Gastrocnemius medialis (tissue), 4 donors: ENCODE data around the gene KLRB1.

Experiments
- POLR2A ChIP-seq, 2 donors: fragments of 450-650 bp; IDR thresholded peaks; one replicate each; pipeline ENCODE4 v1.6.1; 2017; ENCODE audit warnings: antibody characterized with exemption in 2 of 2, mild to moderate bottlenecking in 2 of 2, moderate library complexity in 2 of 2
- TF ChIP-seq, protein P1 (sequence below), 5 experiments: fragments of 450-650 bp in 3 of 5; fragments of 200-600 bp in 2 of 5; sonication (generic) in 2 of 5; IDR thresholded peaks in 4 of 5; conservative IDR thresholded peaks in 1 of 5; 1 replicate in 4 of 5; 2 replicates in 1 of 5; pipeline ENCODE4 v1.5.1; 2016 to 2019; ENCODE audit warnings: antibody characterized with exemption in 5 of 5, mild to moderate bottlenecking in 3 of 5, moderate library complexity in 3 of 5

GRCh38 chr12:9615420-9616136 lies 7.9 kb upstream of the KLRB1 start:
- TF ChIP-seq POLR2A (IDR thresholded peaks at IDR 0.05) = no peak
- TF ChIP-seq, protein P1, sequence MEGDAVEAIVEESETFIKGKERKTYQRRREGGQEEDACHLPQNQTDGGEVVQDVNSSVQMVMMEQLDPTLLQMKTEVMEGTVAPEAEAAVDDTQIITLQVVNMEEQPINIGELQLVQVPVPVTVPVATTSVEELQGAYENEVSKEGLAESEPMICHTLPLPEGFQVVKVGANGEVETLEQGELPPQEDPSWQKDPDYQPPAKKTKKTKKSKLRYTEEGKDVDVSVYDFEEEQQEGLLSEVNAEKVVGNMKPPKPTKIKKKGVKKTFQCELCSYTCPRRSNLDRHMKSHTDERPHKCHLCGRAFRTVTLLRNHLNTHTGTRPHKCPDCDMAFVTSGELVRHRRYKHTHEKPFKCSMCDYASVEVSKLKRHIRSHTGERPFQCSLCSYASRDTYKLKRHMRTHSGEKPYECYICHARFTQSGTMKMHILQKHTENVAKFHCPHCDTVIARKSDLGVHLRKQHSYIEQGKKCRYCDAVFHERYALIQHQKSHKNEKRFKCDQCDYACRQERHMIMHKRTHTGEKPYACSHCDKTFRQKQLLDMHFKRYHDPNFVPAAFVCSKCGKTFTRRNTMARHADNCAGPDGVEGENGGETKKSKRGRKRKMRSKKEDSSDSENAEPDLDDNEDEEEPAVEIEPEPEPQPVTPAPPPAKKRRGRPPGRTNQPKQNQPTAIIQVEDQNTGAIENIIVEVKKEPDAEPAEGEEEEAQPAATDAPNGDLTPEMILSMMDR (IDR thresholded peaks at IDR 0.05 in 4 of 5, conservative IDR thresholded peaks at IDR 0.05 in 1 of 5) = no peak
